GM21515 (cell line): ENCODE results near the gene VGLL4.
A peak's percentile ranks its signal among the peaks of the same experiment; 100 is the strongest.

Experiments
- ATAC-seq: cut with Tn5 transposase; IDR thresholded peaks from one replicate; pipeline ENCODE4 v1.9.1; 2021; ENCODE audit not compliant: unreplicated experiment

Gene VGLL4

GRCh38 chr3:11629716-11630115 is 14.0 kb downstream of the VGLL4 start:
- ATAC-seq, result no peak

DNA sequence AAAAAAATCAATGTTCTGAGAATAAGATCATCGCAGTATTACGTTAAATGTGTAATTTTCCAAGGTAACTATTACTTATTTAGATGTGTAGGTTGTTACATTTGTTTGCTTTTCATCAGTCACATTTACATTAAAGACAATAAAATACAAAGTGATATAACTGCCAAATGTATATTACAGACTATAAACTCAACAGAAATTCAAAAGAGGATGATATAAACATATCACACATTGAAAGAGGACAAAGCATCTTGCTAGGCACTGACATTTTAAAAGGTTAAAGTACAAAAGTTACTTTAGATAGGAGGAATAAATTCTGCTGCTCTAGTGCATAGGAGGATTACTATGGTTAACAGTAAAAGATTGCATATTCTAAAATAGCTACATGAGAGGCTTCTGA is 16.1 kb downstream of the VGLL4 start:
- ATAC-seq, result no peak

DNA sequence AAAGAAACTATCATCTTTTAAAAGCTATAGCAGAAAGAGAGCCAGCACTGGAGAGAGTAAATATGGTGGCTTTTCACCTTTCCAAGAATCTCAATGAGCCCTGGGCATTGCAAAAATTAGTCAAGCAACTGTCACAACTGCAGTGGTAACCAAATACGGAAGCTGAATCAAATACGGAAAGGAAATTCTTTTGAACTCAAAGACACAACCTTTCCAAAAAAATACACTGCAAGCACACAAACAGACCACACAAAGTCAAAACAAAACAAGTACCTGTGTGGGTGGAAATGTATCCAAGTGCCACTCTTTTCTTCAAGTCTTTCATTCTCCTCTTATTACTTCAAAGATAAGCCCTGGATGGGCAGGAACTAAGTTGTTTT is 17.6 kb downstream of the VGLL4 start:
- peak; percentile 61 for ATAC-seq

DNA sequence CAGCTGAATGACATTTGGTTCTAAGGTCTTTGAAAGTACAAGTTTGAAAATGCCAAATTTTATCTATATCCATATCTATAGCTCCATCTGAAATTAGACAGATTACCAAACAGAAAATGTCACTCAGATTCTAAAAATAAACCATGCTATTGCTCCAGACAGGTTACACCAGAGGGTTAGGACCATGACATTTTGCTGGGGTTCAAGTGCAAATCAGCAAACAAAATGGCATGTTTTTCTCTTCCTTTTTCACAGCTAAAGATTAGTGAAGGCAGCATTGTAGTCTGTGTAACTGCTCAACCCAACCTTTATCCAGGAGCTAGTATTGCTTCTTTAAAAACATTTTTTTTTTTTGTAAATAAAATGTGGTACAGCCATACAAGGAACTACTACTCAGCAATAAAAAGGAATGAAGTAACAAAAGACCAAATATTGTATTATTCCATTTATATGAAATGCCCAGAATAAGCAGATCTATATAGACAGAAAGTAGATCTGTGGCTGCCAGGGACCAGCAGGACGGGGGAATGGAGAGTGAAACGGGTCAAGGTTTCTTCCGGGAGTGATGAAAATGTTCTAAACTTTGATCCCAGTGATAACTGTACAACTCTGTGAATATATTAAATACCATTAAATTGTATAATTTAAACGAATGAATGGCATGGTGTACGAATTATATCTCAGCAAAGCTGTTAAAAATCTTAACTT is 18.2 kb downstream of the VGLL4 start:
- peak; percentile 6 for ATAC-seq

DNA sequence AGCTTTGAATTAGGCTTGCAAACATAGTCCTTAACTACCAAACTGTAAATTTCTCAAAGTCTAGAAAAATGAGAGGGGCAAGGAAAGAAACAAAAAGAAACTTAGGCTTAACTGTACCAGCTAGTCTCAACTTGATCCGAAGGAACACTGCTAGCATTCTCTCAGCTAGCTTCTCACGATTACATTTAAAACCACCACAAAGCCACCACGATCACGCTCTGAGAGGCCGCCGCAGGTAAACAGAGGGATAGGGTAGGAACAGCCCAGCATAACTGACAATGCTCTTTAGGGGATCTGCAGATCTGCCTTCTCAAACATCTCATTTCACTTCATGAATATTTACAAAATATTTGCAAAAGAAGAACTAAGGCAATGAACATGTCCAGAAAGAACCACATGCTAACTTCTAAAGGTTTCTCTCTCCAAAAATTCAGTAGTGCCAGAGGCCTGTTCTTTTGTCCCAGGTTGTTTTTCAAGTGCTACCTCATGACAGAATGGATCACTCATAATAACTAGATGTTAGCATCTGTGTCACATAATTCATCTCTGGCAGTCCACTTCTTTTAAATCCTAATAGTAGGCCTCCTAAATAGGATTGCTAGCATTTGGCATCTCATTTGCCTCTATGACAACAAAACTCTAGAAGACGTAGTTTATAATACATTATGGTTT is 18.9 kb downstream of the VGLL4 start:
- ATAC-seq, result no peak

GRCh38 chr3:11624161-11624560 is 19.6 kb downstream of the VGLL4 start:
- ATAC-seq, result no peak

- no peak for ATAC-seq
Measured at GRCh38 chr3:11622586-11623550, 20.8 kb downstream of the VGLL4 start.

GRCh38 chr3:11621077-11621476 is 22.6 kb downstream of the VGLL4 start:
- ATAC-seq, result no peak

DNA sequence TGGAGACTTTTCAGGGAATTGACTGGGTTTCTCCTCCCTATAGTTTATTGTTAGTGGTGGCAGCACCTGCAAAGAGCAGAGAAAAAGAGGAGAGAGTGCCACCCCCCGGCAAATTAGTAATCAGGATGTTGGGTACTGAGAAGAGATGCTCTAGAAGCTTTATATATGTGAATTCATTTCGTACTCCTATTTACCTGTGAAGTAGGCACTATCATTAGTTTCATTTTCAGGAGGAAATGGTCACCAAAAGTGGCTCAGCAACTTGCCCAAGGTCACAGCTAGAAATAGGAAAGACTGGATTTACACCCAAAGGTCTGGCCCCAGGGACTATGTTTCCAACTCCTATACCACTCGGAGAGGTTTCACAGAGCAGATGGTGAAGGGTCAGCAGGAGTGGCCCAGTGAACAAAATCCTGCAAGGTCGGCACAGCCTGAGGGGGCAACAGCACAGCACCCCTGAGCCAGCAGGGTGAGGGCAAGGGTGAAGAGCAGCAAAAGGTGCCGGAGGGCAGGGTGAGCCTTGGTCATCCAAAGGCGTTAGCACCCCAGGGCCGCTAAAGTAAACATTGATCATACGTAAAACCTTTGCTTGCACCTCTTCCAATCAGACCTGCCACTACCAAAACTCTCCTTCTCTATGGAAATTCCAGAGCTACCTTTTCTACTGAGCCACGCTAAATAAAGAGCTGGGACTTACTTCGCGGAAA is 23.6 kb downstream of the VGLL4 start:
- no peak for ATAC-seq

- no peak for ATAC-seq
Measured at GRCh38 chr3:11619461-11619860, 24.3 kb downstream of the VGLL4 start.

DNA sequence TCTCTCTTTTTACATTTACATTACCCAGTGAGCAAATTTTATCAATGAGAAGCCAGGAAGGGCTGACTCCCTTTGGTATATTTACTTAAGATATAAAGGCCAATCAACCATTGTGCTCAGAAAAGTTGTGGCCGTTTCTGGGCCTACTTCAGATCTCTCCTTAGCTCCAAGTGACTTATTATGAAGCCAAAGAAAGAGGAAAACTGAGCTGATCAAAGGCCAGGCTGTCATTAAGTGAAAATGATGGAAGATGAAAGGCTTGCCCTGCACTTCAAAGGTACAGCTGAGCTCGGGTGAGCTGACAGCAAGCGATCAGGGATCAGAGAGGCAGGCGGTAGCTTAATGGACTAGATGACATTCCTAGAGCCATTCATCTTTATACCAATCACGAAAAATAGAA is 24.8 kb downstream of the VGLL4 start:
- no peak for ATAC-seq

DNA sequence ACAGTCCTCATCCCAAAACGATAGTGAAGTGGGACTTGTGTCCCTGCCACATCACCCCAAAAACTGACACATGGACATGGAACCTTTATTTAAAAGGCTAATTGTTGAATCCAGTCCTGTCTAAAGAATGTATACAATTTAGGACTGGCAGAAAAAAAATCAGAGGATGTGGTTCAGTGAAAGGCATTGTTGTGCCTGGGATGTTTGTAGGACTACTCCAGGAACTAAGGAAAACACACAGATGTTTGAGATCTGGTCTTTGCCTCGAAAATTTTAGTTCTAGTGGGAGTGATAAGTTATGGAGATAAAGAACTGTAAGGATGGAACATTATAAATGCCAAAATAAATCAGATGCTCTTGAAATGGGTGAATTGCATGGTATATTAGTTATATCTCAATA is 27.2 kb downstream of the VGLL4 start:
- no peak for ATAC-seq

DNA sequence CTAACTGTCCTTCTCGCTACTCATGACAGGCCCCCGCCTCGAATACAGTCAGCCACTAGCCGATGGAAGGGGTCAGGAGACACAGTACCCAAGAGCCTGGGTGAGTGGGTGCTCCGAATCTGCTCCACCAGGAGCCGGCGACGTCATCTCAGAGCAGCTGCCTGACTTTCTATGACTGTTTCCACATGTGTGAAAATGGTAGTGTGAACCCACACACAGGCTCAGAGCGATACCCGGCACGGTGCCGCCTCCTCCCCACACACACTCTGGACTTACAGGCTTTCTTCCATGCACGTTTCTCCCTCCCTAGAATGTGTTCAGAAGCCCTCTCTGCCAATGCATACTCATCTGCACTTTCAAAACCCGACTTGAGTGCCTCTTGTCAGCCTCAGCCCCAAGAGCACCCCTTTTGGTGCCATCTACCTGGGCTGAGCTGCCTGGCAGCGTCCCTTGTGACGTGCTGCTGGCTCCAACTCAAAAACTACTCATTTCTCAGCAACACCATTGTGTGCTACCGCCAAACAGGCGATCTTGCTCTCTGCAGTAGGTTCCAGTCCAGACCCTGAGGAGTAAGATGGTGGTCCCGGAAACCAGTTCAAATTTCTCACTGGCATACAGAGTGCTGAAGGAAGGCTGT is 29.7 kb downstream of the VGLL4 start:
- no peak for ATAC-seq

GRCh38 chr3:11613319-11613718 is 30.4 kb downstream of the VGLL4 start:
- ATAC-seq, result no peak

GRCh38 chr3:11612515-11613188 is 31.1 kb downstream of the VGLL4 start:
- no peak for ATAC-seq

DNA sequence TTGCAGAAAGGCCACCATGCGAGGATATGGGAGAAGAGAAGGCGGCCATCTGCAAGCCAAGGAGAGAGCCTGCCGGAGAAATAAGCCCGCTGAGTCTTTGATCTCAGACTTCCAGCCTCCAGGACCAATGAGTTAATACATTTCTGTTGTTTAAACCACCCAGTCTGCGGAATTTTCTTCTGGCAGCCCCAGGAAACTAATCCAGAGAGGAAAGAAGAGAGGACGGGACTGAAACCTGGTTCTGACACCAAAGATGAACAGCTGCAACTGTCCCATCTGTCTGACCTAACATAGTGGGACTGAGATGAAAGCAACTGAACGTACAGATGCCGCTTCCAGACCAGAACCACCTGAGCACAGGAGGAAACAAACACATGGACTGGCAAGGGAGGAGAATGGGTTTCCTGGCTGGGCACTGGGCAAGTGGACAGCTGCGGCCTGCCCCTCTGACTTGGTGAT is 32.3 kb downstream of the VGLL4 start:
- no peak for ATAC-seq

DNA sequence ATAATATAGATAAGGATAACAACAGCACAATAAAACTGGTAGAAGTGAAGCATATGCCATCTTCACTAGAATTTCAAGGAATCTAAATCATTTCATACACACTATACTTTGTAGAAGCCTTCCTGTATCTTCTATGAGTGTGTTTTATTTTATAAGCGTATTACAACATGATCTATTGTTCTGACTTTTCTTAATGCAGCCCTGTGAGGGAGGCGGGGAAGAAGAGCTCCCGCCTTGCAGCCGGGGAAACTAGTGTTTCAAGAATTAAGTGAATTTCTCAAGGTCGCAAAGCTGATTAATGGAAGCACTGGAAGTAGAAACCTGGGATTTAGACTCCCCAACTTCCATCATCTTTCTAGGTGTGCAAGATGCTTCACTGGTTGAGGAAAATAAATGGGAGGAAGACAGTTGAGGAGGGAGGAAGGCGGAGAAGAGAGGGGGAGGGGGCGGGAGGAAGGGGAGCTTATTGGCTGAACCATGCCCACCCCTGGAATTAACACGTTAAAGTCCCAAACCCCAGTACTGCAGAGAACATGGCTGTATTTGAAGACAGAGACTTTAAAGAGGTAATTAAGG is 32.9 kb downstream of the VGLL4 start:
- ATAC-seq, result no peak

DNA sequence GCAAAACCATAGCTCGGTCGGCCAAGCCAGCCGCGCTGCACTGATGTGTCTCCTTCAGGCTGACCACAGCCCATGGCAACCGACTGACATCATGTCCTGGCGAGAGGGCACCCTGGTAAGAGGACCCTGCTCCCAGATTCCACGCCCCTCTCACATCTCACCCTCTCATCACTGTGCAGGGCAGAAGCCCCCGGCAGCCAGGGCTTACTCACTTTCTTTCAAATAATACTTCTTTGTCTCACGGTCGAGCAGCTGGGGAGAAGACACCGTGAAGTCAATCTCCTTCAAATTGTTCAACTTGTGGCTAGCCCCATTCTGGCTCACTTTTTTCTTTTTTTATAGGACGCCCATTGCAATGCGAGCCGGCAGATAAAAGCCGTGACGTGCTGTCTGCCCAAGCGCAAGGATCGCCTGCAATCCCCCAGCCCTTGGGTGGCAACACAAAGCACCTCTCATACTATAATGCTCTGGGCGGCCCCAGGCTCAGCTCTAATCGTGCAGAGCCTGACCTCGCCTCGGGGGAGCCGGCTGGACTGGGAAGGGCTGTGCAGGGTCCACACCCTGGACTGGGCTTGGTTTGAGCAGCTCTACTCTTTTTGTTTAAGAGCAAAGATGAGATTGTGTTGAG is 33.6 kb downstream of the VGLL4 start:
- no peak for ATAC-seq

DNA sequence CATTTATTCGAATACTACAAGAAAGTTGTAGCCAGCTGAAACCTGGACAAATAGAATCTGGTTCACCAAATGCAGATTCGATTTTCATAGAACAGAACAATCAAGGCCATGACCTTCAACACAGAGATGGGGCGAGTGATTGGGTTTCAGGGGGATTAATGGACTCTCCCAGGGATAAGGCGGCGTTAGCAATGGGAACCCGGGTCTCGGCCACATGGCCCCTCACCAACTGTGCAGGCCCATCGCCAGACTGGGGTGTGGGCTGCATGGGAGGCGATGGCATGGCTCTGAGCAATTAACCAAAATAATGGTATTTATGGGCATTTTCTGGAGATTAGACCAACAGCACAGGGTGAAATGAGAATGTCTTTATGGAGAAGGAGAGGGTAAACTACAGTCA is 34.2 kb downstream of the VGLL4 start:
- no peak for ATAC-seq
